ENCODE measurements around the gene CACNA2D2.
A peak's percentile ranks its signal among the peaks of the same experiment; 100 is the strongest.

Gene CACNA2D2

DNA sequence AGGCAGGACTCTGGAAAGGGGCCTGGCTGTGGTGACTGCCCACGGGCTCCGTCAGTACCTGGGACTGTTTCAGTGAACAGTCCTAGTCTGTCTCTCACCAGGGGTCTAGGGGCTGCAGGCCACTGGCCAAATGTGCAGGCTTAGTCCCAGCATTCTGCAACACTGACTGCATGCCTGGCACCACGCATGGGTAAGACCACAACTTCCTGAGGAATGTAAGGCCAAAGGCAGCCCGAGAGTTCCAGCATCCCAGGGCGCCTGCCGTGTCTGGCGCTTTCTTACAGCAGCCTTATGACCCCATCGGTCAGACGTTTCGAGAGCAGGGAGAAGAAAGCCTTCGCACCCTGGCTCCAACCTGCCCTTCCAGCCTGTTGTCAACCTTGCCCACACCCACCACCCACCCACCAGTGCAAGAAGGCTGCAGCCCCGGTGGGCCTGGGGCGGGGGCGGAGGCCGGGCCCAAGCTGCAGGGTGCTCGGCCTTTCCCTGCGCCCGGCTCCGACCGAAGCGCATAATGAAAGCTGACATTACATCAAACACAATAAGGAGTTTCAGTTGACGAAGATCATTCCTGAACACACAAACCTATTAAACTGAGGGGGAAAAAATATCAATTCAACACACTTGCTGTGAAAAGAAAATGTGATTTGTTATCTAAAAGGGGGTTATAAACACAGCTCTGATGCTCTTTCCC is 114.6 kb downstream of the CACNA2D2 start:
- DNase-seq, result no peak

DNA sequence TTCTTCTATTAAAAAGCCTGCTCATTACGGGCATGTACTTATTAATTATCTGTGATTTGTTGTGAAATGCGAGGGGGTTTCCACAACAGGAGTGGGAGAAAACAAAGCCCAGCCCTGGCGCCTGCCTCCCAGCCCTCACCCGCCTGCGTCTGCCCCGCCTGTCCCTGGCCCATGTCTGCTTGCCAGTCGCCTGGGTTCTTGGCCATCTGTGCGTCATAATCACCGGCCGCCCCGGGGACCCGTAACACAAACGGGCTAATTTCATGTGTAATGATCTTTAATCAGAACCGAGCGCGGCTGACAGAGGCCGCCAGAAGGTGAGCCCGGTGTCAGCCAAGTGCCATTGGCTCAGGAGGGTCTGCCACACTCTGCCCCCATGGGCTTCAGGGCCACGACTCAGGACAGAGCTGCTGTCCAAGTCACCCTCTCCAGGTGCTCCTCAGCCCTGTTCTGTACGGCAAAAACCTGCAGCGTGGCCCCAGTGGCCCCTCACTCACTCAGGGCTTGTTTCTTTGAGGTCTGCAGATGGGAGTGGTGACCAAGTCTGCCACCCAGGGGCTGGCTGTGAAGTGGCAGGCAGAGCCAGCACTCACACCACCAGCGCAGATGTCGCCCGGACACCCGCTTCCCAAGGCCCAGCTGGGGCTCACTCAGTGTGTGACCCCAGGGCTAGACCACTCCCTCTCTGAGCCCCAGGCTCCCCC is 115.3 kb downstream of the CACNA2D2 start:
- no peak for DNase-seq

DNA sequence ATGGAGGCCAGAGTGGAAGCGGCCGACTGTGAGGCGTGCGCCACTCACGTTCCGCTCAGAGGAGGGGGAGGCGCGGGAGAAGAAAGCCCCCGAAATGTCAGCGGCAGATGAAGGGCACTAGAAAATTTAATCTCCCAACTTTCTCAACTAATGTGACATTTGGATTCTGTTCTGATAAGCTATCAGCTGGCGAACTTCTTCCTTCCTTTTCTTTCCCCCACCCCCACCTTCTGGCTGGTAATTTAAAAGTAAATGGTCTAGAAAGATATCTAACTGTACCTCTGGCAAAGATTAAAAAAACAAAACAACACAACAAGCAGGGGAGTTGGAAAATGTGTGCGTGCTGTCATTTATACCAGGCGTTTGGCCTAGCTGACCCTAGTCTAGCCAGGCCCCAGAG is 117.7 kb downstream of the CACNA2D2 start:
- no peak for DNase-seq

DNA sequence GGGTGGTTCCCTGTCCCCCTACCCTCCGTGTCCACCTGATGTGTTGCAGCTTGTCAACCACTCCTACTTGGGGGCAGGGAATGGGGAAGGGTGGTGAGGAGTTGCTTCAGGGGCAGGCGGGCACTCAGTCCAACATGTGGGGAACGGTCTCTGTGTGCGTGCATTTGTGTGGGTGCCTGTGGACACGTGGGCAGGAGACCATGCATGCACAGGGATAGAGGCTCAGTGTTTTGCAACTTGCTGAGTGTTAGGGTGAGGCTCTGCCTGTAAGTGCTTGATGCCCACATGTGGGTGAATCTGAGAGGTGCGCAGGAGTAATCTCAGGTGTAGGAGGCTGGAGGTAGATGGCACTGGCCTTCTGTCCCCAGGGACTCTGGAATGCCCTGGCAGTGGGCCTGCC is 119.7 kb downstream of the CACNA2D2 start:
- DNase-seq, result no peak

DNA sequence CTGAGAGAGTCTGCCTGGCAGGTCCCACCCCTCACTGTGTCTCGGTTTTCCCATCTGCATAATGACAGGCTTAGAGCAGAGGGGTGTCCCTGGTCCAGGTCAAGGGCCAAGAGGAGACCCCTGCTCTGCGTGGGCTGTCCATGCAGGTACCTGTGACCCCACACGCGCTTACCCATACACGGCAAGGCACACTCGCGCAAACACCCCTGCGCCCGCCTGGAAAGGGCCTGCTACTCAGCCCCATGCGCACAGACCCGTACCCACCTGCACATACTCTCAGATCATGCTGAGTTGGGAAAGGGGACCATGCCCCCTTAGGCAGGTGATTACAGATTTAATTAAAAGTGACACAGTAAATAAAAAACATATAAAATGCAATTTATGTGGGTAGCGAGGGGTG is 120.7 kb downstream of the CACNA2D2 start:
- DNase-seq, result no peak

DNA sequence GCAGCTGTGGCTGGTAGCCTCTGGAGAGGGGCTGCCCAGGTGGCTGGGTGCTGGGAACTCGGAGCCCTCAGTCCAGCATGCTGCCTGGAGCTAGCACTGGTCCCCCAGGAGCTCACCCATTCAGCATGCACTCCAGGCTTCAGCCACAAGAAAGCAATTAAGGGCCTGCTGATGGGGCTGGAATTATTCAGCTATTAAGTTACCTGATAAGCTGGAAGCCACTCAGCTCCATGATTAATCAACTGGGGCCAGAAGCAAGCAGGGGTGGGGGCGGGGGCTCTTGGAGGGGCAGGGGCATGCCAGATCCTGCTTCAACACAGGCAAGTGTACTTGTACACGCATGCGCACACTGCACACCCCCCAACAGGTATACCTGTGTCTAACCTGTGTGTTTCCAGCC is 122.1 kb downstream of the CACNA2D2 start:
- no peak for DNase-seq

DNA sequence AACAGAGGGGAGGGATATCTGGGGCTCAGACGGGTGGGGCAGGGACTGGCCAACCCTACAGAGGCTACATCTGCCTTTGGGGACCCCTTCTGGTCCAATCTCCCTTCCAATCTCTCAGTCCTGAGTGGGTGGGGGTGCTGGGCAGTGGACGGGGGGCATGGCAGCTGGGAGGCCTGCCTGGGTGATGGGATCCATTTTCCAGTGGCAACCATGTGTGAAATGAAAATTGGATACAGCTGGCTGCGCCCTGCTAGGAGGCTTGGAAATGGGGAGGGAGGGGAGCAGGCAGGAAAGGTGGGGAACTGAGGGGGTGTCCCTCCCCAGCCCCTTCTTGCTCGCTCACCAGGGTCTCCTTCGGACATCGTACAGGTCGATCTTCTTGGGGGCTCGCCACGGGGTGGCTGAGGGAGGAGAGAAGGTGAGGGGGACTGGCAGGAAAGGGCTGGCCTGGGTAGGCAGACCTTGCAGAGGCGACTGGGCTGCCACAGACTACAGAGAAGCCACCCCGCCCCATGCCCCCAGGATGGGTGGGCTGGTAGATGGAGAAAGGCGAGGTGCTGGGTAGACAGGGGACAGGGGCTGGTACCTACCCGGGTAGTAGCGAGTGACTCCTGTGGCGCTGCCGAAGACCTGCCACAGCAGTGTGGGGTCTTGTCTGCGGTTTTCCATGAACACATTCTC is 122.9 kb downstream of the CACNA2D2 start:
- DNase-seq, result no peak

DNA sequence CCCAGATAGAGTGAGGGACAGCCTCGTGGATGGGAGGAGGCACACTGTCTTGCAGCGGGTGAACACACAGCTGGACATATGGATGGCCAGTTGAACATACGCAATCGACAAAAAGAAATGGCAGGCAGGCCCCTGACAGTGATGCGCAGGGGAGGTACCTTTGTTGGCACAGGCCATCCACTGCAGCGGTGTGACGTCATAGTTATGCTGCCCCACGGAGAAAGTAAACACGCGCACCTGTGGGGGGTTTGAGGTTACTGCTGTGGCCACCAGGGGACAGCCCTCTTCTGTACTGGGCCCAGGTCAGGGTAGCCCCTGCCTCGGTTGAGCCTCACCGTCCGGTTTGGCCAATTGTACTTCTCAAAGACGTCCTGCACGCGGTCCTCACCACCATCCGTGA is 124.7 kb downstream of the CACNA2D2 start:
- DNase-seq, result no peak

DNA sequence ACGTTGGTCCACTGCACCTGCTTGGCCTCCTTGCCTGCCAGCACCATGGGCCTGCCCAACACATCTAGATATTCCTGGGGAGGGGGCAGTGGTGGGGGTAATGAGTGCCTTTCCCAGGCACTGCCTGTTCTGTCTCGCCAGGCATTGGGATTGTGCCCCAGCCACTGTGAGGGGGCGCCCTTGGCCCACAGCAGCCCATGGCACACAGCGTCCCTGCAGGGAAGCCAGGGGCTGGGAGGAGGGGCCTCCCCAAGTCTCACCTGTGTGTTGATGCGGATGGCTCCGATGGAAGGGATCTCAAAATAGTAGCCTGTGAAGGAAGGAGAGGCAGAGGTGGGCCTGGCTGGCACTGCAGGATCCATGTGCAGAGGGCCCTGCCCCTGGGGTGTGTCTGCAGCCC is 125.4 kb downstream of the CACNA2D2 start:
- no peak for DNase-seq

DNA sequence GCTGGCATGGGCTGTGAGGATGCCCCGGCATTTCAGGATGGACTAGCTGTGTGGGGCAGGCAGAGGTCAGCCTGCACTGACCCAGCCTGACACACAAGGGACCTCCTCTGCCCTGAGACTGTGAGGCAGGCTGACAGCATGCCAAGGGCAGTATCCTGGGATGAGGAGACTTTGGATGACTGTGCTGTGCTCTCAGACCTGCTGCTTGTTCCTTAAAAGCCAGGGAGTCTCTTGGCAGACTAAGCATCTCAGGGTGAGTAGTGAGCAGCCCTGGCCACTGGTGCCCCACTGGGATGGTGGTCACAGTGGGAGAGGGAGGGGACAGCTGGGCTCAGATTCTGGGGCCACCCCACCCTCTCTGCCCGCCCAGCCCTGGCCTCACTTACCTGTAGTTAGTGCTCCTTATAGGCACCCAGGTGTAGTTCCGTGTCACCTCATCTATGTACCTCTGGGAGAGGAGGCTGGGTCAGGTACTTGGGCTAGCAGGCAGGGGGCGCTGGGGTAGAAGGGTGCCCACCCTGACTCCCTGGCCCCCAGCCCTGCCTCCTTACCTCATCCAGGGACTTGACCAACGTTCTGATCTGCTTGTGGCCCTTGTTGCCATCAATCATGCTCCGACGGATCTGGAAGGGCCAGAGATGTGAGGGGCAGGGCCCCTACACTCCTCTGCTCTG is 128.0 kb downstream of the CACNA2D2 start:
- DNase-seq, result no peak

DNA sequence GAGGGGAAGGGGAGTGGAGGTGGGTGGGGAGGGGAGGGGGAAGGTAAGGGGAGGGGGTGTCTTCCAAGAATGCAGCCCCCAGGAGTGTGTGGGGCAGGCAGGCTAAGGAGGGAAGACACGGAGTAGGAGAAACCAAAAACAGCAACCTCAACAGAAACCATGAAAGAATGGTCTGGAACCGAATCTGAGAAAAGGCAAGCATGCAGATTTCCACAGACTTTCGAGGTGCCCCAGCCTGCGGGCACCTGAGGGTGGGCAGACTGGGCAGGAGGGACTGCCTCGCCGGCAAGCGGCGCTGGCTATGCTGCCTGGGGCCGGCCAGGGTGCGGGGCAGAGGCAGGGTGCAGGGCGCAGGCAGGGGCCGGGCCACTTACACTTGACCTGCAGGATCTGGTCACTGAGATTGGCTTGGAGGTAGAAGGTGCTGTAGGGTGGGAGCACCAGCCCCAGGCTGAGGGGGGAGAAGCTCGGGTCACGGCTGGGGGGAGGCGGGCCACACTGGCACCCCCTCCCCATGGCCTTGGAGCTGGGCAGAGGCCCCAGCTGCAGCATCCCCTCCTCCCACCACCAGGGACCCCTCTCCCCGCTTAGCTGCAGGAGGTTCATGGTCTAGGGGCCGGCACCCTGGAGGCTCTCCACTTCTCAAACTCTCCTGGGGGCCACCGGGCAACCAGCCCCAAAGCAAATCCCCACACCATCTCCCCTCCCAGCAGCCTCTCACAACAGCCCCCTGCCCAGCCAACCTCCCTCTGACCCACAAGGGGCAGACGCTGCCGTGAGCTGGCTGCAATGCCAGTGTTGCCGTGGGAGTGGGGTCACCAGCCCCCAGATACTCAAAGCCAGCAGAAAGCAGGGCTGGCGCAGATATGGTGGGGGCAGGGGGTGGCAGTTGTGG is 128.8 kb downstream of the CACNA2D2 start:
- DNase-seq, result no peak

DNA sequence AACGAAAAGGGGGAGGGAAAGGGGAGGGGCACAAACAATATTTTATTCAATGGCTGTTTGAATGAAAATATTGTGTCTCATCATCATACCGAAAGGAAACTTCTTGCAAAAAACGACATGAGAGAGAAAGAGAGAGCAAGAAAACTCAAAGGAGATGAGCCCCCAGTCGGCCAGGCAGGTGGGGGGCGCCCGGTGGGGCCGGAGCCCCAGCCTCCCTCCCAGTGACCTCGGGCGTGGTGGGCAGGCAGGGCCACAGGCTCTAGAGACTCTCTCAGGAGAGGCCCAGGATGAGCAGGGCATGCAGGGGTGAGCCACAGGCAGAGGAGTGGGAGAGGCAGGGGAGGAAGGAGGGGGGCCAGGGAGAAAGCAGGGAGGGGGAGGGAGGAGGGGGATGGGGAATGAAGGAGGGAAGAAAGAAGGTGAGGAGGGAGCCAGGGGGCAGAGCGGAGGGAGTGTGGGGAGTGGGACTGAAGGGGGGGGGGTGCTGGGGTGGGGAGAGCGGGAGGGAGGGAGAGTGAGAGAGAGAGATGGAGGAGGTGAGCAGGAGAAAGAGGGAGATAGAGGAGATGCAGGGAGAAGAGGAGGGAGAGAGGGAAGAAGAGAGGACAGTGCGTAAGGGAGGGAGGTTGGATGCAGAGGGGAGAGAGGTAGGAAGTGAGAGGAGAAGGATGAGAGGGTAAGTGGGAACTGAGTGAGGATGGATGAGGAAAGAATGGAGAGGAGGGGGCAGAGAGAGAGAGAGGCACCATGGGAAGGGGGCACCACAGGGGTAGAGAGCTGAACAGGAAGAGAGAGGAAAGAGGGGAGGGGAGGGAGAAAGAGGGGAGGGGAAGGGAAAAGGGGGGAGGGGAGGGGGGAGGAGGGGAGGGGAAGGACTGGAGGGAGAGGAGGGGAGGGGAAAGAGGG is 130.0 kb downstream of the CACNA2D2 start:
- no peak for DNase-seq

DNA sequence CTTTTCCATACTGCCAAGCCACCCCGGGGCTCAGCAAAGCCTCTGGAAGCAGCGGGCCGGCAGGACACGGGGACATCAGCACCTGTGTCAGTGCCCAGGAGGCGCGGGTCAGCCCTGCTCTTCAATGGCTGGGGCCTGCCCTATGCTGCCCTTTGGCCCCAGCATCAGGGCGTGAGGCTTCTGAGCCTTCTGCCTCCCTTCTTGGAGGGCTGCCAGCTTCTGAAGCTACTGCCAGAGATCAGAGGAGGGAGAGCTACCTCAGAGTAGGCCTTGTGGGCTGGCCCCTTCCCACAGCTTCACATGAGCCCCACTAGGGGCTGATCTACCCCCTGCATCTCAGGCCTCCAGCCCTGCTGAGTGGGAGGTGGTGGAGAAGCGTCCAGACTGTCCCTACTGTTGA is 131.1 kb downstream of the CACNA2D2 start:
- no peak for DNase-seq

DNA sequence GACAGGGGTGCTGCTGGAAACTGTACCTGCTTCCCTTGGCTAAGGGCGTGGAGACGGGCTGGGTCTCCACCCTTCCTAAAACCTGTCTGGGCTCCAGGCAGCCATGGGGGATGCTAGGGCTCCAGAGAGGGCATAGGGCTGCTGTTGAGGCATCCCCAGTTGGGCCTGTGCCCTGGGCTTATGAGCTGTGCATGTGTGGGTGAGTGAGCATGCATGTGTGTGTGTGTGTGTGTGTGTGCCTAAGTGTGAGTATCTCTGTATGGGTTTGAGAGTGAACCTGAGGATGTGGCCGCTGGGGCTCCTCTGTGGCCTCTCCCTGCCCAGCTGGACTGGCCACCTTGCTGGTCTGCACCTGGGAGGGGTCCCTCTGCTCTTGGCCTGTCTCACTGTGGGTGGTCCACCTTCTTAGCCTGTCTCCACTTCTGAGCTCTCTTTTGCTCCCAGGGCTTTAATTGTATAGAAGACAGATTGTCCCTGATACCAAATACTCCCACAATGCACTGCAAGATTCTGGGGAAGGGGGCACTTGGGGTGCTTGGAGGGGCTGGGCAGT is 132.2 kb downstream of the CACNA2D2 start:
- DNase-seq, result no peak

DNA sequence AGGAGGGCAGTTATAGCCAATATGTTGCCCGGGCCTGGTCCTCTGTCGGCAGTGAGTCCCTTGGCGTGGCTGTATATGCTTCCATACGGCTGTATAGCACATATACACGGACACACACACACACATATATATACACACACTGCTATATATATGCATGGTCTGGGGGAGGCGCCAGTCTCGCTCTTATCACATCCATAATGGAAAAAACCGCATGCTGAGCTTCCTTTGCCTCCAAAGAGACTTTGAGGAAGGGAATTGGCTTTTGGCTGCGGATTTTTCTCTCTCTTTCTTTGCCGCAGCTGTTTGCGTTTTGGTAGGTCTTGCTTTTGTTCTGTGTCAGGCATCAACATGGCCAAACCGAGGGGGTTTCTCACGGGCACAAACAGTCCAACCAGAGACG is 132.8 kb downstream of the CACNA2D2 start:
- no peak for DNase-seq

DNA sequence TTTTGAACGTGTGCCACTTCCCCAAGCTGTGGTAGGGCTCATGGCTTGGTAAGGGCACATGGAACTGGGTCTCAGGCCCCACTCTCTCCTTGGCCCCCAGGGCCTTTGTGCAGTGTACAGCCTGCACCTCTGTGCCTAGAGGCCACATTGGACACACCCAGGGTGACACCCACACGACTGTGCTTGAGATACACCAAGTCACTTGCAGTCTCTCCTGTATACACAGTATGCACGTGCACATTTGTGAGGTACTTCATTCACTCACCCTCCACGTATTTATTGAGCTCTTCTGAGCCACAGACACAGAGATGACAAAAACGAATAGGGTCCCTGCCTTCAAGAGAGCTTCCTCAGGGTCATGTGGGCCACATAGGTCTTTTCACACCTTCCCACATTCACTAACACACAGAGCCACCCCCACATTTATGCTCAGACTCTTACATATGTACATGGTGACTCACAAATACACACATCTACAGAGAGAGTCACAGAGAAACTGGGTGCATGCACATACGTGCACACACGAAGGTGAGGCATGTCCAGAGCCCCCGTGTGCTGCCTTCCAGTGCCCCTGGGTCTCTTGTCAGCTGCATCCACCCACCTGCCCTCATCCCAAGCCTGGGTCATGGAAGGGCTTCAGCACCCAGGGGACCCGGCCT is 134.3 kb downstream of the CACNA2D2 start:
- no peak for DNase-seq

DNA sequence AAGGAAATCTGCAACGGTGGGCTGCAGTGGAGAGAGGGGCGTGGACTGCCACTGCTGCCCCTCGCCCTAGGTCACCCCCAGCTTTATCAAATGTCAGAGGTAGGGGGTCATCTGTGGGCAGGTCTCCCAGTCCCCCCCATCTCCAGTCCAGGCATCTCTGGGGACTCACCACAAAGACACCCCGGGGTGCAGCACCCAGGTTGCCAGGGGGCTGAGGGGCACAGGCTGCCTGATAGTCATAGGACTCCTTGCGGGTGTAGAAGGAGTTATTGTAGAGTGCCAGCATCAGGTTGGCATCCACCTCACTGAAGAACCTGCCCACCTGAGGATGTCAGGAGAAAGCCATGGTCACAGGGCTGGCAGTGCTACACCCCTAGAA is 137.6 kb downstream of the CACNA2D2 start:
- DNase-seq, result no peak

DNA sequence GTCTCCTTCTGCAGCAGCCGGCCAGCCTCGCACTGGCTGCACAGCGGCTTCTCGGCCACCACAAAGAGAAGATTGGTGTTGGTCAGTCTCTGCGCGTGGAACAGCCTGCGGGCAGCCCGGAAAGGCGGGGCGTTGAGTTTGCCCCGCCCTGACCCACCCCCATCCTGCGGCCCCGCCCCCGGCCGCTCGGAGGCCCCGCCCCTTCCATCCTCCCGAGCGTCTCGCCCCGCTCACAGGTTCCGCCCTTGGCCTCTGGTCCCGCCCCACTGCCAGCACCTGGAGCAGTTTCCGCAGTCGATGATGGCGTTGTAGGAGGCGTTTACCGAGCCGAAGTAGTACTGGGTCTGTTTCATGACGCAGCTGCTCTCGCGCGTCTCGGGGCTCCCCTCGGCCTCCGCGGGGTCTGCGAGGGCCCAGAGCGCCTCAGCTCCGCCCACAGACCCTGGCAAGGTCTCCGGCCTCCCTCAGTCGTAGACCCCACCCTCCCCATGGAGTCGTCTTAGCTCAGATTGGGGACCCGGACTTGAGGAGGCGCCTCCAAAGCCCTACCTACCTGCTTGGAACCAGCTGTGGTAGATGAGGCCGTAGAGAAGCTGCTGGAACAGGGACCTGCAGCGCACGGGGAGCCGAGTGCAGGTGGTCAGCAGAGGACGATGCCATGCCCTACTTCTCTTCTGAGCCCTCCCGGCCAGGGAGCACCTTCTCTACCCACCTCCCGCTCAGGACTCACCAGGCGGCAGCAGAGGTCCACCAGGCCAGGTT is 138.2 kb downstream of the CACNA2D2 start:
- DNase-seq, result peak; percentile 97

DNA sequence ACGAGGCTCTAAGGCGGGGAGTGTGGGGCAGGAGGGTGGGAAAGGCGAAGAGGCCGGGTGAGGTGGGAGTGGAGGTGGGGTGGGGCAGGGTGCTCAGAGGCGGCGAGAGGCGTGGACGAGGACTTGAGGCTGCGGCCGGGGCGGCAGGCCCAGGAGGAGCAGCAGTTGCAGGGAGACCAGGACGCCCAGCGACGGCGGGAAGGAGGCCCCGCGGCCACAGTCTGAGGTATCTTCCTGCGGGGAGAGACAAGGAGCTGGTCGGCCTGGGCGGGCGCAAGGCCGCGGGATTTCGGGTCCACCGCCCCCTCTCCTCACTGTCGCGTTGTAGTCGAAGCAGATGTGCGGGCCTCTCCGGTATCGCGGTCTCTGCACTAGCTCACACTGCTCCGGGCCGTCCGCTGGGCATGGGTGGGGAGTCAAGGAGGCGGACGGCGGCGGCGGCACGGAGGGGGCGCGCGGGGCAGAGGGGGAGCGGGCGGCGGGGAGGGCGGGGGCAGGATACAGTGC is 138.8 kb downstream of the CACNA2D2 start:
- no peak for DNase-seq

DNA sequence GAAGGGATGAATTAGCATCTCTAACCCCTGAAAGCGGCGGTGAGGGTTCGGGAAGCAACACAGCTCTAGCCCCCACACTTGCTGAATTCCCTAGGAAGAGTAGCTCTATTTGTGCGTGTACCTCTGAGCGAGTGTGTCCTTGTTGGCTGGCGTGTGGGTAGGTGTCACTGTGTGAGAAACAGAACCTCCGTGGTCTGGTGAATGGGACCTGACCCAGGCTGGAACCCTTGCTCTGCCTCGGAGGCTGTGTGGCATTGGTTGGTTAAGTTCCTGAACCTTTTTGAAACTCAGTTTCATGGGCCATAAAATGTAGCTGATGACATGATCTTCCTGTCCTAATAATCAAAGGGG is 143.7 kb downstream of the CACNA2D2 start:
- no peak for DNase-seq
